Upper lobe of right lung (tissue), 1 donor: ENCODE measurements around the gene C10orf105. TPM values are rescaled to one million over a fixed set of nuclear protein-coding genes. Genes with fewer than 3 reads are reported as not detected.

ENCODE experiments used
- ATAC-seq: fragments of 200-7000 bp; cut with Tn5 transposase; one replicate; pipeline ENCODE4 v1.9.1; 2020; ENCODE audit warnings: mild to moderate bottlenecking, moderate library complexity
- DNase-seq: peaks from one replicate; pipeline ENCODE4 v3.0.0-alpha.2; 2020
- H3K27ac ChIP-seq: fragments of 200-600 bp; one replicate; pipeline ENCODE4 v1.8.0; 2022
- H3K27me3 ChIP-seq: fragments of 200-600 bp; one replicate; pipeline ENCODE4 v1.8.0; 2022; ENCODE audit warnings: mild to moderate bottlenecking
- H3K36me3 ChIP-seq: fragments of 200-600 bp; one replicate; pipeline ENCODE4 v1.8.0; 2022
- H3K4me1 ChIP-seq: fragments of 200-600 bp; one replicate; pipeline ENCODE4 v1.8.0; 2022
- H3K4me3 ChIP-seq: fragments of 200-600 bp; one replicate; pipeline ENCODE4 v1.8.0; 2022; ENCODE audit warnings: mild to moderate bottlenecking
- H3K9me3 ChIP-seq: fragments of 200-600 bp; one replicate; pipeline ENCODE4 v1.8.0; 2022
- intact Hi-C: fragments of 100-400 bp; cut with DNase I; formaldehyde crosslinking; loops from one replicate; pipeline ENCODE4 v1.11.0; 2022
- total RNA-seq: library from RNA; stranded (reverse); fragmentation: NEBNext Ultra II Directional; extraction: Animal tissue kit (Norgen Biotek cat#: 25700); gene quantifications from one replicate; pipeline ENCODE4 v1.2.1, GENCODE V29; 2021
- TF ChIP-seq, protein P1 (sequence below): fragments of 200-600 bp; IDR thresholded peaks from one replicate; pipeline ENCODE4 v1.8.0; 2022; ENCODE audit warnings: antibody characterized with exemption
- donor health status: DM: no; HTN: yes; CAD: no; lungs with severe emphysema.

Gene C10orf105
- total RNA-seq, 1 donor from 2014 or later: 0.52 TPM

DNA sequence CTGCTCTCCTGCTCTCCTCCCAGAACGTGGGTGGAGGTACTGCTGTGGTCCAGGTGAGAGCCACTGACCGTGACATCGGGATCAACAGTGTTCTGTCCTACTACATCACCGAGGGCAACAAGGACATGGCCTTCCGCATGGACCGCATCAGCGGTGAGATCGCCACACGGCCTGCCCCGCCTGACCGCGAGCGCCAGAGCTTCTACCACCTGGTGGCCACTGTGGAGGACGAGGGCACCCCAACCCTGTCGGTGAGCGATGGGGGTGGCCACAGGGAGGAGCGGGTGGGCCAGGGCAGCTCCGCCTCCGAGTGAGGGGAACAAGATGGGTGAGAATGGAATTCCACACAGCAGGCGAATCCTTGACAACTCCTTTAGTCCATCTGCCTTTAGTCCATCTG is 22.1 kb upstream of the C10orf105 start:
- TF ChIP-seq, protein P1, sequence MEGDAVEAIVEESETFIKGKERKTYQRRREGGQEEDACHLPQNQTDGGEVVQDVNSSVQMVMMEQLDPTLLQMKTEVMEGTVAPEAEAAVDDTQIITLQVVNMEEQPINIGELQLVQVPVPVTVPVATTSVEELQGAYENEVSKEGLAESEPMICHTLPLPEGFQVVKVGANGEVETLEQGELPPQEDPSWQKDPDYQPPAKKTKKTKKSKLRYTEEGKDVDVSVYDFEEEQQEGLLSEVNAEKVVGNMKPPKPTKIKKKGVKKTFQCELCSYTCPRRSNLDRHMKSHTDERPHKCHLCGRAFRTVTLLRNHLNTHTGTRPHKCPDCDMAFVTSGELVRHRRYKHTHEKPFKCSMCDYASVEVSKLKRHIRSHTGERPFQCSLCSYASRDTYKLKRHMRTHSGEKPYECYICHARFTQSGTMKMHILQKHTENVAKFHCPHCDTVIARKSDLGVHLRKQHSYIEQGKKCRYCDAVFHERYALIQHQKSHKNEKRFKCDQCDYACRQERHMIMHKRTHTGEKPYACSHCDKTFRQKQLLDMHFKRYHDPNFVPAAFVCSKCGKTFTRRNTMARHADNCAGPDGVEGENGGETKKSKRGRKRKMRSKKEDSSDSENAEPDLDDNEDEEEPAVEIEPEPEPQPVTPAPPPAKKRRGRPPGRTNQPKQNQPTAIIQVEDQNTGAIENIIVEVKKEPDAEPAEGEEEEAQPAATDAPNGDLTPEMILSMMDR: no peak
- no peak overlapping the region for H3K4me3 ChIP-seq
- ATAC-seq (no peak), DNase-seq (no peak)
- no peaks in the 10 kb centered on the region for H3K36me3 ChIP-seq
- no peaks in the 10 kb centered on the region for H3K27me3 ChIP-seq
- H3K27ac ChIP-seq: no peak overlapping the region
- H3K9me3 ChIP-seq: no peaks in the 10 kb centered on the region
- peaks cover 35% of the 10 kb centered on the region for H3K4me1 ChIP-seq
- intact Hi-C loops: no loop called here

DNA sequence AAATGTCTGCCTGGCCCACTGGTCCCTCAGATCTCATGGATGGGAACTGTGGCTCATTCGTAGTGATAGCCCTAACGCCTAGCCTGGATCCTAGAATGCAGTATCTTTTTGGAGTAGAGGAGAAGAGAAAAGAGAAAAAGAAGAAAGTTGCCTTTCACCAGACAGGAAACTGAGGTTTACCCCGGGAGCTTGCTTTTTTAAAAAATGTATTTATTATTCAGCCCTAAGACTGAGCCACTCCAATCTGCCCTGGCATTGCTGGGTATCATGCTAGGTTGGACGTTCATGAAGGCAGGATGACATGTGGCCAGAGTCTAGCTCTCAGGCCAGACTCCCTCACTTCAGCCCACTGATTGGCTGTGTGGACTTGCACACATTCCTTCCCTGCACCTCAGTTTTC is 21.5 kb upstream of the C10orf105 start:
- no peak overlapping the region for H3K4me3 ChIP-seq
- TF ChIP-seq, protein P1: no peak
- H3K36me3 ChIP-seq: no peaks in the 10 kb centered on the region
- peaks cover 35% of the 10 kb centered on the region for H3K4me1 ChIP-seq
- H3K27me3 ChIP-seq: no peaks in the 10 kb centered on the region
- H3K9me3 ChIP-seq: no peaks in the 10 kb centered on the region
- intact Hi-C loops: no loop called here
- DNase-seq: no peak
- no peak overlapping the region for H3K27ac ChIP-seq
- ATAC-seq: no peak

DNA sequence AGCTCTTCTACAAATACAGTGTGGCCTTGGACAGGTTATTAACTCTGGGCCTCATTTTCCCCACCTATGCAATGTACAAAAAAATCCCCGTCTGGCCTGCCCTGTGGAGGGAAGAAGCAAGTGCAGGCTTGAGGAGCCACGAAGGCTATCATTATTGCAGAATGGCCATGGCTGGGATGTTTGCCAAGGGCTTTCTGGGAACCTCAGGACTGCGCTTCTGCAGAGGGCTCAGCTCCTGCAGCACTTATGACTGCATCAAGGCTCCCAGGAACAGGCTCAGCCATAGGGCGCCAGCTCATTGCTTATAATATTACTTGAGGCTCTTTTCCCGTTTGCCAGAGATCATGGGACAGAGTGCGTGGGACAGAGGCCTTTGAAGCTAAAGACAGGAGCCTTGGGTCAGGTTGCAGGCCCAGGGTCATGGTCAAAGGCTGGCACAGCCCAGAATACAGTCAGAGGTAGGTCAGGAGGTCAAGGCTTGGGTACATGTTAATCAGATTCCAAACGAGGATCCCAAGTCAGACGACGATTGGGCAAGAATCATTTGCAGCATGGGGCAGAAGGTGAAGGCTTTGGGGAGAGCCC is 20.6 kb upstream of the C10orf105 start:
- intact Hi-C loops: no loop called here
- TF ChIP-seq, protein P1: no peak
- no peak overlapping the region for H3K27ac ChIP-seq
- no peak overlapping the region for H3K4me3 ChIP-seq
- H3K36me3 ChIP-seq: no peaks in the 10 kb centered on the region
- no peaks in the 10 kb centered on the region for H3K9me3 ChIP-seq
- H3K27me3 ChIP-seq: no peaks in the 10 kb centered on the region
- DNase-seq (no peak), ATAC-seq (peak; percentile 8)
- H3K4me1 ChIP-seq: peaks cover 38% of the 10 kb centered on the region

DNA sequence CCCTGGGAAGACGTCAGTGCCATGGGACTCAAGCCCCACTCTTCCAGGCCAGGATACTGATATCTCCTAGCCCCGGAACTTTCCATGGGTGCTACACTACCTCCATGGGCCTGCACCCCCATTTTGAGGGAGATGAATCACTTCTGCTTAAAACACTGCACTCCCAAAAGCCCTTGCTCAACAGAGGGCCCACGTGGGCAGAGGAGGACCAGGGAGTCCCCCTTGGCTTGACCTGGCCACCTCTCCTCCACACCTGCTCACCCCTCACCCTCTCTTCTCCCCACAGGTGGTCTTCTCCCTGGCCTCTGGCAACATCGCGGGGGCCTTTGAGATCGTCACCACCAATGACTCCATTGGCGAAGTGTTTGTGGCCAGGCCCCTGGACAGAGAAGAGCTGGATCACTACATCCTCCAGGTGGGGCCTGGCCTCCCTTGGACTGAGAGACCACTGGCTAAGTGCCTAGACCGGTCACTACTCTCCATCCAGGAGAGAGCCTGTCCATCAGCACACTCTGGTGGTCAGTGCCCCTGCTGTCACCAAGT is 19.9 kb upstream of the C10orf105 start:
- Histone ChIP-seq H3K4me3 (no peak overlapping the region), H3K36me3 (no peaks in the 10 kb centered on the region), H3K27ac (no peak overlapping the region), H3K4me1 (peaks cover 43% of the 10 kb centered on the region), H3K27me3 (no peaks in the 10 kb centered on the region), H3K9me3 (no peaks in the 10 kb centered on the region)
- ATAC-seq (no peak), DNase-seq (no peak)
- TF ChIP-seq, protein P1: no peak
- intact Hi-C loops: no loop called here

DNA sequence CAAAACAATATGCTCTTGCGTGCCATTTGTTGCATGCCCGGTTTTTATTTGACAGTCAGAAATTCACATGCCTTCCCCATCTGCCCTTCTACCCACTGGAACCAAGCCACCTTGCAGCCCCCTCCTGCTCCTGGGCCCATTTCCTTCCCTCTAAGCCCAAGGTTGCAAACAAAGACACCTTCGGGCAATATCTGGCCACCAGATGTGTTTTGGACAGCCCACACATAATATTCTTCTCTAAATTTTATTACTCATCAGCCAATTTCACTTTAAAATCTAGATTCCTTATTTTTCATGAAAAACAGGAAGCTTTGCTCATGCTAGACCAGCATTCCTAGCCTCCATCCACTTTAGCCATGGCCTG is 18.2 kb upstream of the C10orf105 start:
- TF ChIP-seq, protein P1: no peak
- Histone ChIP-seq H3K4me1 (peaks cover 43% of the 10 kb centered on the region), H3K27ac (peak overlapping the region; percentile 55), H3K9me3 (no peaks in the 10 kb centered on the region), H3K36me3 (no peaks in the 10 kb centered on the region), H3K27me3 (no peaks in the 10 kb centered on the region), H3K4me3 (no peak overlapping the region)
- intact Hi-C loops: no loop called here
- DNase-seq: no peak
- no peak for ATAC-seq
